Activated T-cell treated with anti-CD3 and anti-CD28 coated beads, Interleukin-2, amount 50 U/mL, for 48 hours (primary cell): ENCODE results near the gene PAX5.

Source experiments
- DNase-seq, 2 experiments: peaks; one replicate each; pipeline ENCODE4 v3.0.0-alpha.2; 2020

Gene PAX5

DNA sequence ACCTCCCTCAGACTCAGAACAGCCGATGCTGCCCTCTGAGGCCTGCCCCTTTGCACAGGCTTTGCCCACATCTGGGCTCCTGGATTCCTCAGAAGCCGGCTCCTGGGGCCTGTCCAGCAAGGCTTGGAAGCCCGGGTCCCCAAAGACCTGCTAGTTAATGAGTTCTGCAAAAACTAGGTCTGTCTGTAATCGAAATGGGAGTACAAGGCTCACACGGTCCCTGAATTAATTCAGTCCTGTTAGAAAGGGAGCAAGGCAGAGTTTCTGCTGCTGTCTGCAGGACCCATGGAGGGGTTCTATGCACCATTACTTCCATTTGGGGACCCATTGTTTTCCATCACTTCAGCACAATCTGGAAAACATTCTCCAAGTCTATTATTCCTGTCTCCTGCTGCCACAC lies 239.6 kb downstream of the PAX5 start:
- DNase-seq, result no peak

DNA sequence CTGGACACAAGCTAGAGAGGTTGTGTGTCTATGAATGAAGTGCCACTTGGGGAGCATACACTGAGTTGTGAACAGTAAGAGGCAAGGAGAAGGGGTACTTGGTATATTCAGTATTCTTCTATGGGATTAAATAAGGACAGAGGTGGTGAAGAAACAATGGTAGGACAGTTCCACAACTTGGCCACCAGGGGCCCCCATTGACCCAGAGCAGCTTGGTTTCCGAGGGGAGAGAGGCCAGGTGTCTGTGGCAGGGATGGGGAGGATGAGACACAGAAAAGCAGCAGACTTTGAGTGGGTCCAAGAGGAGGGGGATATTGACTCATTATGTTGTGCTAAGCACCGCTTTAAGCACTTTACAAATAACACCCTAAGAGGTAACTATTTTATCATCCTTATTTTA lies 240.8 kb downstream of the PAX5 start:
- peak; percentile 25 to 31 for DNase-seq

DNA sequence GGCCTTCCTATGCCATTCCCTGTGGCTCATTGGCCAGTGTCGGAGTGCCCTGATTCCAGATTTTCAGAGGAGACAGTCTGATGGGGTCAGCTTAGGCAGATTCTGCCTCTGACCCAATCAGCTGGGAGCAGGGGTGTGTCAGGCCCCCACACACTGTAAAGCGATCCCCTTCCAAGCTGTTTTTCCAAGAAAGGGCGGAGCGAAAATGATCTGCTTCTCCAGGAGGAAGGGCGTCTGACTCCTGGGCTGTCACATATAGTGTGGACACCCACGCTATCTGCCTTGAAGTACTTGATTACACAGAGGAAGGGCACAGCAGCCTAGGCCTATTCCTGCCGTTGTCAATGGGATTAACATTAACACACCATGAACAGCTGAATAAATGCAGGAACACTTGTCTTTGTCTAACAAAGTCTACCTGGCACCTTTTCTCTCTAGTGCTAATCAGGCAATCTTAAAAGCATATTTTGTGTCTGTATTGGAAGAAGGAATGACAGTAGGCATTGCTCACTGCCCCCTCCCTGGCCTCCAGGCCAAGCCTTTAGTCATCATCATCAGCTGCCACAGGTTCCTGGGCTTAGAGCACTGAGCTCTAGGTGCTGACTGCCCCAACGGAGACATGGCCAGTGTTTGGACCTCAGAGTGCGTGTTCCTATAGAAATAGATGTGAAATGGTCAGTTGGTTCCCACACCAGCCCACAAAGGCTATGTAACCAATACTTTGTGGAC lies 242.7 kb downstream of the PAX5 start:
- DNase-seq, result no peak

DNA sequence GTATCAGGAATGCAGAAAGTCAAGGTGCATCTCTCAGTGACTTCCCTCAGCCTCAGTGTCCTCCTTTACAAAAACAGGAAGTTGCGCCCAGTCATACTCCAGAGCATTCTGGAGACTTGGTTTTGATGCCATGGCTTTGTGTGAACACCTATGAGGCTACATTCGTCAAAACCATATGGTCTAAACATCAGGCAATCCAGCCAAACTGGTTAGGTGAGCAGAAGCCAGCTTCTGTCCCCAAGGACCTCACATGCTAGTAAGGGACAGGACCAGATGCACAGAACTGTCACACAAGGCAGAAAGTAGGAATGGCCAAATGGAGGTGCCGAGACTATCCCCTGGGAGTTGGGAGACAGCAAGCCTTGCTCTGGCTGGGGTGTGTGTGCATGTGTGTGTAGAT lies 244.2 kb downstream of the PAX5 start:
- no peak for DNase-seq

DNA sequence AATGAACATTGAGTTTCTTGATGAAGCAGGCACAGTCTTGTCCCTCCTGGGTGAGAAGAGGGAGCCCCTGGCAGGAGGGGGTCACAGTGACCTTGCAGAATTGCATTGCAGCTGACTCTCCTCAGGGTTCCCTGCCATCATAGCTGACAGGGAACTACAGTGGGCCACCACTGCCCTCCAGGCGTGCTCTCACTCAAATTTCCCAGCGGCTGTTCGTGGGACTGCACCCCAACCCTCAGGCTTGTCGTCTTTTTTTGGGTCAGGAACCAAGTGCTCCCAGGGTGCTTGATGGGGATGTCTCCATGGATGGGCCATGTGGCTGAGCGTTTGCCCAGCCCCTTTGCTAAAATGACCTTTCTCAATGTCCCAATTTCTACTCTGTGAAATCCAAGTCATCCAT lies 245.5 kb downstream of the PAX5 start:
- peak in 1 of 2 experiments; percentile 23 for DNase-seq

DNA sequence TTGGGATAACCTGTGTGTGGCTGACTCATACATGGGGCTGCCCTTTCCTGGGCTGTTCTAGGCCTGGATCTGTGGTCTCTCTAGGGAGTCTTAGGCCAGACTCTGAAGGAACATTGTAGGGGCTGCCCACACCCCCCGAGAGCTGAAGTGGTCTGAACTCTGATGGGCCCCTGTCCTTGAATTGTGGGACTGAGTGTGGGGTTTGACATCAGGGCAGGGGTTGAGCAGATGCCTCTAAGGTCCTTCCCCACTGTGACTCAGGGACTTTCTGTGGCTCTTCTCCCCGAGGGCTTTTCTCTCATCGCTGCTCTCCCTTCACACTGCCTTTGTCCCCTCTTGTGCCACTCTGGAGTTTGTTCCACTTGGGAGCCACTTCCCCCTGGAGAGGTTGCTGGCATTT lies 246.4 kb downstream of the PAX5 start:
- no peak for DNase-seq
